ENCODE measurements around the gene CTNNBL1. TPM values are rescaled to one million over a fixed set of nuclear protein-coding genes. Genes with fewer than 3 reads are reported as not detected.
"Not testable (repeated sequence)": the region's sequence is repeated elsewhere in the genome, so short reads cannot be mapped to it uniquely, and the experiment has no call there.

The CTNNBL1 gene
- total RNA-seq, 1 donor from 2014 or later = 30.0 TPM

GRCh38 chr20:37850724-37851355 lies 157.0 kb downstream of the CTNNBL1 start:
- no peak overlapping the region for H3K4me3 ChIP-seq (ENCODE audit: low read depth, low read length)
- no peaks in the 10 kb centered on the region for H3K27me3 ChIP-seq (ENCODE audit: control insufficient read depth, insufficient read depth, low read length)
- H3K36me3 ChIP-seq (ENCODE audit: control insufficient read depth, insufficient read depth, low read length) = peaks cover 3% of the 10 kb centered on the region
- TF ChIP-seq CTCF (IDR thresholded peaks at IDR 0.05; ENCODE audit: insufficient read depth, low read length, severe bottlenecking) = no peak
- FAIRE-seq (no peak), DNase-seq (ENCODE audit: low read depth) (no peak)

- Histone ChIP-seq H3K4me3 (ENCODE audit: low read depth, low read length) (no peak overlapping the region), H3K36me3 (ENCODE audit: control insufficient read depth, insufficient read depth, low read length) (peaks cover 3% of the 10 kb centered on the region), H3K27me3 (ENCODE audit: control insufficient read depth, insufficient read depth, low read length) (no peaks in the 10 kb centered on the region)
- DNase-seq (ENCODE audit: low read depth) (no peak), FAIRE-seq (no peak)
- no peak for TF ChIP-seq CTCF (IDR thresholded peaks at IDR 0.05; ENCODE audit: insufficient read depth, low read length, severe bottlenecking)
Measured at GRCh38 chr20:37852666-37853065, 158.8 kb downstream of the CTNNBL1 start.

- Histone ChIP-seq H3K4me3 (ENCODE audit: low read depth, low read length) (no peak overlapping the region), H3K27me3 (ENCODE audit: control insufficient read depth, insufficient read depth, low read length) (no peaks in the 10 kb centered on the region), H3K36me3 (ENCODE audit: control insufficient read depth, insufficient read depth, low read length) (peaks cover 3% of the 10 kb centered on the region)
- DNase-seq (ENCODE audit: low read depth) (no peak), FAIRE-seq (no peak)
- no peak for TF ChIP-seq CTCF (IDR thresholded peaks at IDR 0.05; ENCODE audit: insufficient read depth, low read length, severe bottlenecking)
Measured at GRCh38 chr20:37853823-37854375, 160.1 kb downstream of the CTNNBL1 start.

GRCh38 chr20:37856034-37856433 lies 162.2 kb downstream of the CTNNBL1 start:
- DNase-seq (ENCODE audit: low read depth); H3K36me3 ChIP-seq (ENCODE audit: control insufficient read depth, insufficient read depth, low read length); H3K27me3 ChIP-seq (ENCODE audit: control insufficient read depth, insufficient read depth, low read length); FAIRE-seq; H3K4me3 ChIP-seq (ENCODE audit: low read depth, low read length): not testable (repeated sequence)

- peaks cover 3% of the 10 kb centered on the region for H3K36me3 ChIP-seq (ENCODE audit: control insufficient read depth, insufficient read depth, low read length)
- H3K4me3 ChIP-seq (ENCODE audit: low read depth, low read length) = no peak overlapping the region
- no peaks in the 10 kb centered on the region for H3K27me3 ChIP-seq (ENCODE audit: control insufficient read depth, insufficient read depth, low read length)
- FAIRE-seq (no peak), DNase-seq (ENCODE audit: low read depth) (no peak)
- TF ChIP-seq CTCF (IDR thresholded peaks at IDR 0.05; ENCODE audit: insufficient read depth, low read length, severe bottlenecking) = no peak
Measured at GRCh38 chr20:37856932-37857660, 163.3 kb downstream of the CTNNBL1 start.

GRCh38 chr20:37859406-37860171 lies 165.8 kb downstream of the CTNNBL1 start:
- H3K4me3 ChIP-seq (ENCODE audit: low read depth, low read length) = no peak overlapping the region
- H3K36me3 ChIP-seq (ENCODE audit: control insufficient read depth, insufficient read depth, low read length) = peaks cover 3% of the 10 kb centered on the region
- no peak for TF ChIP-seq CTCF (IDR thresholded peaks at IDR 0.05; ENCODE audit: insufficient read depth, low read length, severe bottlenecking)
- H3K27me3 ChIP-seq (ENCODE audit: control insufficient read depth, insufficient read depth, low read length) = no peaks in the 10 kb centered on the region
- FAIRE-seq (no peak), DNase-seq (ENCODE audit: low read depth) (no peak)

Data from bronchial epithelial cell (primary cell).